Sigmoid colon (tissue), 7 donors: ENCODE measurements around the gene PTGDS. TPM values are rescaled to one million over a fixed set of nuclear protein-coding genes. Genes with fewer than 3 reads are reported as not detected.

Source experiments
- DNase-seq: peaks from one replicate; pipeline ENCODE4 v3.0.0-alpha.2; 2019
- H3K27ac ChIP-seq, 4 donors: fragments of 200-600 bp; sonication (generic); one replicate each; pipeline ENCODE4 v1.5.1; 2016 to 2019; ENCODE audit warnings: mild to moderate bottlenecking in 1 of 4
- H3K27me3 ChIP-seq, 3 donors: fragments of 200-600 bp; sonication (generic); one replicate each; pipeline ENCODE4 v1.5.1; 2019; ENCODE audit warnings: mild to moderate bottlenecking in 1 of 3
- H3K36me3 ChIP-seq, 4 donors: fragments of 200-600 bp; sonication (generic); one replicate each; pipeline ENCODE4 v1.5.1; 2016 to 2019
- H3K4me1 ChIP-seq, 4 donors: fragments of 200-600 bp; sonication (generic); one replicate each; pipeline ENCODE4 v1.5.1; 2017 to 2019
- H3K4me3 ChIP-seq, 4 donors: fragments of 200-600 bp; sonication (generic); one replicate each; pipeline ENCODE4 v1.5.1; 2017 to 2019; ENCODE audit warnings: mild to moderate bottlenecking in 2 of 4, moderate library complexity in 1 of 4
- H3K9me3 ChIP-seq, 4 donors: fragments of 200-600 bp in 3 of 4; sonication (generic) in 3 of 4; one replicate each; pipeline versions ENCODE4 v1.5.1 to v1.6.1; 2013 to 2019
- CTCF ChIP-seq, 4 experiments: fragments of 450-650 bp in 3 of 4; fragments of 200-600 bp in 1 of 4; IDR thresholded peaks; one replicate each; pipeline ENCODE4 v1.5.1; 2016 to 2019; ENCODE audit warnings: antibody characterized with exemption in 4 of 4, mild to moderate bottlenecking in 3 of 4, moderate library complexity in 2 of 4
- EP300 ChIP-seq, 4 donors: sonication (generic); formaldehyde crosslinking; IDR thresholded peaks; one replicate each; pipeline ENCODE4 v1.6.1; 2017; ENCODE audit warnings: antibody characterized with exemption in 4 of 4
- POLR2A ChIP-seq, 2 donors: fragments of 450-650 bp; IDR thresholded peaks; one replicate each; pipeline ENCODE4 v1.6.1; 2016; ENCODE audit warnings: antibody characterized with exemption in 2 of 2, mild to moderate bottlenecking in 2 of 2, moderate library complexity in 2 of 2
- POLR2AphosphoS5 ChIP-seq, 4 donors: sonication (generic); formaldehyde crosslinking; IDR thresholded peaks; one replicate each; pipeline ENCODE4 v1.6.1; 2017; ENCODE audit warnings: antibody characterized with exemption in 4 of 4
- WGBS, 2 donors: extraction: QIAGEN DNeasy Blood & Tissue Kit; methylation state at CpG; one replicate each; pipeline ENCODE4 v1.1.7; 2013; 5-methylcytosine and 5-hydroxymethylcytosine counted together
- intact Hi-C: fragments of 100-400 bp; cut with DNase I; formaldehyde crosslinking; loops from one replicate; pipeline ENCODE4 v1.15.1; 2023
- polyA plus RNA-seq, 3 donors: library from polyadenylated mRNA; stranded (reverse); fragments of 200-250 nt; gene quantifications; one replicate each; pipeline ENCODE4 v1.2.3, GENCODE V29; 2013
- total RNA-seq, 4 donors: library from RNA; depleted of rRNA; stranded (reverse); fragments of >200 nt; gene quantifications; one replicate each; pipeline ENCODE4 v1.1.0, GENCODE V29; 2016
- donor health status: healthy with polysubstance abuse.
- donor health status: Bipolar disorder and iron deficiency.
- donor health status: healthy.

Gene PTGDS
- total and polyA plus RNA-seq, 7 donors = 8.3 to 218 (median 28.5) TPM

GRCh38 chr9:137015976-137016375 lies 38.7 kb downstream of the PTGDS start:
- H3K4me1 ChIP-seq = no peaks in the 10 kb centered on the region
- WGBS, 2 donors = 96 to 98% methylated on average over 21 of the region's 21 CpGs
- no peak overlapping the region for H3K4me3 ChIP-seq
- H3K27ac ChIP-seq = no peak overlapping the region
- DNase-seq = no peak
- no peaks in the 10 kb centered on the region for H3K9me3 ChIP-seq
- peaks cover 0 to 67% (median 19%) of the 10 kb centered on the region in 4 donors for H3K36me3 ChIP-seq
- intact Hi-C loops = no loop called here
- TF ChIP-seq EP300 (IDR thresholded peaks at IDR 0.05) (no peak), CTCF (IDR thresholded peaks at IDR 0.05) (no peak), POLR2AphosphoS5 (IDR thresholded peaks at IDR 0.05) (no peak)
- no peaks in the 10 kb centered on the region for H3K27me3 ChIP-seq

- H3K4me3 ChIP-seq = no peak overlapping the region
- intact Hi-C loops = no loop called here
- no peaks in the 10 kb centered on the region for H3K27me3 ChIP-seq
- no peak for DNase-seq
- H3K9me3 ChIP-seq = no peaks in the 10 kb centered on the region
- H3K36me3 ChIP-seq = peaks cover 0 to 62% (median 17%) of the 10 kb centered on the region in 4 donors
- no peak overlapping the region for H3K27ac ChIP-seq
- no peaks in the 10 kb centered on the region for H3K4me1 ChIP-seq
- WGBS, 2 donors = 96% methylated on average over 16 of the region's 16 CpGs
- no peak for TF ChIP-seq EP300 (IDR thresholded peaks at IDR 0.05)
- TF ChIP-seq POLR2A (IDR thresholded peaks at IDR 0.05) = no peak
Measured at GRCh38 chr9:137016436-137016835, 39.1 kb downstream of the PTGDS start.

GRCh38 chr9:137017071-137017470 lies 39.8 kb downstream of the PTGDS start:
- Histone ChIP-seq H3K4me1 (no peaks in the 10 kb centered on the region), H3K4me3 (no peak overlapping the region), H3K27me3 (no peaks in the 10 kb centered on the region), H3K27ac (no peak overlapping the region), H3K9me3 (no peaks in the 10 kb centered on the region), H3K36me3 (peaks cover 0 to 56% (median 14%) of the 10 kb centered on the region in 4 donors)
- 98% methylated on average over 28 of the region's 28 CpGs for WGBS, 2 donors
- TF ChIP-seq POLR2A (IDR thresholded peaks at IDR 0.05) = no peak
- no peak for TF ChIP-seq POLR2AphosphoS5 (IDR thresholded peaks at IDR 0.05)
- no peak for TF ChIP-seq EP300 (IDR thresholded peaks at IDR 0.05)
- no peak for TF ChIP-seq CTCF (IDR thresholded peaks at IDR 0.05)
- intact Hi-C loops = no loop called here
- DNase-seq = no peak

- intact Hi-C loops = no loop called here
- no peak for DNase-seq
- Histone ChIP-seq H3K36me3 (peaks cover 0 to 47% (median 7%) of the 10 kb centered on the region in 4 donors), H3K9me3 (no peaks in the 10 kb centered on the region), H3K4me1 (no peaks in the 10 kb centered on the region), H3K27me3 (no peaks in the 10 kb centered on the region), H3K4me3 (no peak overlapping the region), H3K27ac (no peak overlapping the region)
- WGBS, 2 donors = 94 to 95% methylated on average over 45 of the region's 45 CpGs
- TF ChIP-seq POLR2A (IDR thresholded peaks at IDR 0.05) (no peak), CTCF (IDR thresholded peaks at IDR 0.05) (no peak), EP300 (IDR thresholded peaks at IDR 0.05) (no peak), POLR2AphosphoS5 (IDR thresholded peaks at IDR 0.05) (no peak)
Measured at GRCh38 chr9:137017791-137018497, 40.6 kb downstream of the PTGDS start.

GRCh38 chr9:137018761-137019559 lies 41.7 kb downstream of the PTGDS start:
- 93% methylated on average over 36 of the region's 36 CpGs for WGBS, 2 donors
- no peaks in the 10 kb centered on the region for H3K9me3 ChIP-seq
- H3K27ac ChIP-seq = no peak overlapping the region
- no peaks in the 10 kb centered on the region for H3K4me1 ChIP-seq
- no peak for TF ChIP-seq POLR2A (IDR thresholded peaks at IDR 0.05)
- H3K27me3 ChIP-seq = no peaks in the 10 kb centered on the region
- H3K4me3 ChIP-seq = no peak overlapping the region
- peaks cover 0 to 39% (median 7%) of the 10 kb centered on the region in 4 donors for H3K36me3 ChIP-seq
- no peak for DNase-seq
- intact Hi-C loops = no loop called here
